SK-N-SH (cell line): Measurements from ENCODE around the gene APOL6. TPM values are rescaled to one million over a fixed set of nuclear protein-coding genes. Genes with fewer than 3 reads are reported as not detected.

Experiments
- CTCF ChIA-PET: fragments of 300-600, 350-600 bp; formaldehyde crosslinking; extraction: SDS; loops from one replicate; lab custom pipeline; 2021; lab: Yijun Ruan, JAX
- POLR2A ChIA-PET: fragments of 350-600 bp; sonication (Branson Sonifier 250); formaldehyde crosslinking; extraction: SDS; loops from one replicate; lab custom pipeline; 2020; ENCODE audit warnings: antibody characterized with exemption, inconsistent platforms; lab: Yijun Ruan, JAX
- DNase-seq: peaks from one replicate; pipeline ENCODE4 v3.0.0; 2012
- H2AFZ ChIP-seq: fragments of 200-600 bp; sonication (generic); 2 replicates; pipeline ENCODE4 v1.8.1; 2016; ENCODE audit warnings: antibody characterized with exemption, mild to moderate bottlenecking, low read depth
- H3F3A ChIP-seq: fragments of 200-600 bp; sonication (generic); replicated peaks from 2 replicates; pipeline ENCODE3; 2016; ENCODE audit warnings: antibody characterized with exemption, mild to moderate bottlenecking; ENCODE audit not compliant: insufficient read depth
- H3K27ac ChIP-seq, 2 experiments: fragments of 200-500 bp in 1 of 2; fragments of 200-600 bp in 1 of 2; sonication (Bioruptor generic) in 1 of 2; sonication (generic), shearing (Covaris generic) in 1 of 2; 2 replicates each; pipeline versions ENCODE4 v1.5.1 to v1.6.1; 2014 to 2016; ENCODE audit warnings: low read depth in 2 of 2, inconsistent platforms in 1 of 2, low read length in 1 of 2, mild to moderate bottlenecking in 1 of 2, mixed read lengths in 1 of 2
- H3K27me3 ChIP-seq: fragments of 200-600 bp; sonication (generic), shearing (Covaris generic); 2 replicates; pipeline ENCODE4 v1.6.1; 2016; ENCODE audit warnings: mixed run types; ENCODE audit not compliant: insufficient read depth
- H3K36me3 ChIP-seq, 2 experiments: fragments of 200-500 bp in 1 of 2; fragments of 200-600 bp in 1 of 2; sonication (Bioruptor generic) in 1 of 2; sonication (generic) in 1 of 2; replicated peaks in 1 of 2; 2 replicates each; pipeline versions ENCODE3 to v1.5.1; 2014 to 2016; ENCODE audit warnings: low read length in 1 of 2, mild to moderate bottlenecking in 1 of 2; ENCODE audit not compliant: insufficient read depth in 2 of 2, control insufficient read depth in 1 of 2
- H3K4me1 ChIP-seq, 2 experiments: fragments of 200-500 bp in 1 of 2; fragments of 200-600 bp in 1 of 2; sonication (Bioruptor generic) in 1 of 2; sonication (generic), shearing (Covaris generic) in 1 of 2; 2 replicates each; pipeline versions ENCODE4 v1.5.1 to v1.6.1; 2014 to 2016; ENCODE audit warnings: low read depth in 1 of 2, low read length in 1 of 2, mixed run types in 1 of 2; ENCODE audit not compliant: insufficient read depth in 2 of 2, control insufficient read depth in 1 of 2
- H3K4me2 ChIP-seq: fragments of 200-600 bp; sonication (generic), shearing (Covaris generic); 2 replicates; pipeline ENCODE4 v1.6.1; 2017; ENCODE audit warnings: mixed run types
- H3K4me3 ChIP-seq, 2 experiments: fragments of 200-500 bp in 1 of 2; fragments of 200-600 bp in 1 of 2; sonication (Bioruptor generic) in 1 of 2; sonication (generic), shearing (Covaris generic) in 1 of 2; 2 replicates each; pipeline versions ENCODE4 v1.5.1 to v1.8.1; 2014 to 2016; ENCODE audit warnings: low read depth in 2 of 2, inconsistent platforms in 1 of 2, low read length in 1 of 2, mild to moderate bottlenecking in 1 of 2, mixed read lengths in 1 of 2, moderate library complexity in 1 of 2
- H3K79me2 ChIP-seq: fragments of 200-600 bp; sonication (generic); 2 replicates; pipeline ENCODE4 v1.8.1; 2017; ENCODE audit warnings: mild to moderate bottlenecking; ENCODE audit not compliant: insufficient read depth
- H3K9ac ChIP-seq: fragments of 200-600 bp; sonication (generic); 2 replicates; pipeline ENCODE4 v1.6.1; 2017; ENCODE audit warnings: mixed run types
- H3K9me2 ChIP-seq: fragments of 200-600 bp; sonication (generic); 2 replicates; pipeline ENCODE4 v1.6.1; 2017; ENCODE audit warnings: mixed run types
- H3K9me3 ChIP-seq: fragments of 200-600 bp; sonication (generic); 2 replicates; pipeline ENCODE4 v1.6.1; 2017; ENCODE audit warnings: mixed run types, mild to moderate bottlenecking, moderate library complexity
- H4K20me1 ChIP-seq: fragments of 200-600 bp; sonication (generic); 2 replicates; pipeline ENCODE4 v1.6.1; 2017; ENCODE audit warnings: mild to moderate bottlenecking, mixed run types; ENCODE audit not compliant: insufficient read depth
- CTCF ChIP-seq: fragments of 200-600 bp; sonication (generic); IDR thresholded peaks from 2 replicates; pipeline ENCODE4 v1.6.1; 2017; ENCODE audit warnings: antibody characterized with exemption, mild to moderate bottlenecking, moderate library complexity
- FOSL2 ChIP-seq: IDR thresholded peaks from 2 replicates; pipeline ENCODE4 v1.4.0; 2012; ENCODE audit warnings: low read depth, mild to moderate bottlenecking, moderate library complexity, borderline replicate concordance
- GATA2 ChIP-seq: sonication (generic); formaldehyde crosslinking; IDR thresholded peaks from 2 replicates; pipeline ENCODE4 v1.5.0; 2020; ENCODE audit warnings: mild to moderate bottlenecking, missing genetic modification reagents
- JUND ChIP-seq: IDR thresholded peaks from 2 replicates; pipeline ENCODE4 v1.4.0; 2012
- MAX ChIP-seq: IDR thresholded peaks from 2 replicates; pipeline ENCODE4 v1.4.0; 2012; ENCODE audit warnings: low read depth
- POLR2AphosphoS5 ChIP-seq: IDR thresholded peaks from 2 replicates; pipeline ENCODE4 v1.6.1; 2012; ENCODE audit warnings: low read depth, low read length
- REST ChIP-seq: IDR thresholded peaks from 2 replicates; pipeline ENCODE4 v1.6.1; 2012; ENCODE audit warnings: mild to moderate bottlenecking, low read depth, low read length, moderate library complexity
- SIN3A ChIP-seq: IDR thresholded peaks from 2 replicates; pipeline ENCODE4 v1.6.1; 2012; ENCODE audit warnings: low read depth, mild to moderate bottlenecking, low read length, moderate library complexity, borderline replicate concordance
- TAF1 ChIP-seq: IDR thresholded peaks from 2 replicates; pipeline ENCODE4 v1.6.1; 2012; ENCODE audit warnings: low read depth, mild to moderate bottlenecking, low read length, moderate library complexity, borderline replicate concordance
- TCF12 ChIP-seq: IDR thresholded peaks from 2 replicates; pipeline ENCODE4 v1.4.0; 2012
- TEAD4 ChIP-seq: IDR thresholded peaks from 2 replicates; pipeline ENCODE4 v1.4.0; 2012; ENCODE audit warnings: mild to moderate bottlenecking, borderline replicate concordance; ENCODE audit not compliant: insufficient read depth
- YY1 ChIP-seq: IDR thresholded peaks from 2 replicates; pipeline ENCODE4 v1.4.0; 2012; ENCODE audit warnings: low read depth, mild to moderate bottlenecking
- WGBS: methylation state at CpG from one replicate; pipeline ENCODE4 v1.1.6; 2017; ENCODE audit warnings: low lambda C conversion rate; 5-methylcytosine and 5-hydroxymethylcytosine counted together
- polyA plus RNA-seq, 3 experiments: library from polyadenylated mRNA; depleted of rRNA; stranded (reverse); fragments of >200 nt; gene quantifications; 2 replicates each; pipeline ENCODE4 v1.2.3, GENCODE V29; 2012

Gene APOL6
- polyA plus RNA-seq, 1 of the 3 experiments (the other 2 are of a cell fraction) = 0.90 TPM

GRCh38 chr22:35649026-35649553 lies 844 bp downstream of the APOL6 start:
- Histone ChIP-seq H3K79me2 (no peaks in the 10 kb centered on the region), H3K36me3 (no peaks in the 10 kb centered on the region), H3K9me3 (no peaks in the 10 kb centered on the region), H3K4me3 (peak overlapping the region; percentile 33 to 40; a peak in 1 of 4 replicates), H3K27ac (no peak overlapping the region), H3K4me1 (peaks cover 9 to 17% of the 10 kb centered on the region in 2 experiments; a peak in 3 of 4 replicates), H3K27me3 (no peaks in the 10 kb centered on the region), H3K9me2 (no peaks in the 10 kb centered on the region), H4K20me1 (no peaks in the 10 kb centered on the region), H3K9ac (peak overlapping the region; percentile 49; the same call in 1 of the 2 replicates), H3F3A (no peaks in the 10 kb centered on the region), H3K4me2 (peak overlapping the region; percentile 79), H2AFZ (peak overlapping the region; percentile 81; the same call in 1 of the 2 replicates)
- no peak for TF ChIP-seq TEAD4
- no peak for TF ChIP-seq REST
- TF ChIP-seq GATA2 (CRISPR knock-in tag) = no peak
- no peak for TF ChIP-seq MAX
- no peak for TF ChIP-seq FOSL2
- no peak for TF ChIP-seq YY1
- POLR2A ChIA-PET = no interaction called here
- DNase-seq = no peak
- WGBS = 96% methylated on average over 7 of the region's 7 CpGs
- CTCF ChIA-PET = interaction anchor here (0.6 to 1.2 kb wide), 3 partner anchors 8 to 475 kb away, joined by 3 read pairs; no protein-coding TSS in a partner anchor

GRCh38 chr22:35649636-35650250 lies 1.5 kb downstream of the APOL6 start:
- Histone ChIP-seq H3K27me3 (no peaks in the 10 kb centered on the region), H2AFZ (no peak overlapping the region), H3K4me1 (peaks cover 9 to 17% of the 10 kb centered on the region in 2 experiments; a peak in 3 of 4 replicates), H3K9me3 (no peaks in the 10 kb centered on the region), H3K4me3 (no peak overlapping the region)
- POLR2A ChIA-PET = no interaction called here
- TF ChIP-seq TAF1 (no peak), SIN3A (no peak), MAX (no peak), CTCF (no peak), JUND (no peak), POLR2AphosphoS5 (no peak), TCF12 (no peak)
- TF ChIP-seq, all 33 proteins: peak for 0
- WGBS = 84% methylated on average over 5 of the region's 7 CpGs
- Histone ChIP-seq H3K27ac (no peak overlapping the region), H3K9me2 (no peaks in the 10 kb centered on the region), H3F3A (no peaks in the 10 kb centered on the region), H3K4me2 (no peak overlapping the region), H4K20me1 (no peaks in the 10 kb centered on the region), H3K79me2 (no peaks in the 10 kb centered on the region), H3K36me3 (no peaks in the 10 kb centered on the region), H3K9ac (no peak overlapping the region)
- CTCF ChIA-PET = interaction anchor here (0.6 to 1.2 kb wide), 3 partner anchors 9 to 475 kb away, joined by 3 read pairs; no protein-coding TSS in a partner anchor
- DNase-seq = no peak
